IMR-90 (cell line): Measurements from ENCODE around the gene RAB25.

Experiments
- CTCF ChIP-seq: conservative IDR thresholded peaks from 2 replicates; pipeline ENCODE4 v1.5.1; 2012; ENCODE audit warnings: mild to moderate bottlenecking, low read depth, low read length, improper control_type of control experiment
- POLR2A ChIP-seq: IDR thresholded peaks from 2 replicates; pipeline ENCODE4 v1.6.1; 2012; ENCODE audit warnings: mild to moderate bottlenecking, low read depth, low read length

DNA sequence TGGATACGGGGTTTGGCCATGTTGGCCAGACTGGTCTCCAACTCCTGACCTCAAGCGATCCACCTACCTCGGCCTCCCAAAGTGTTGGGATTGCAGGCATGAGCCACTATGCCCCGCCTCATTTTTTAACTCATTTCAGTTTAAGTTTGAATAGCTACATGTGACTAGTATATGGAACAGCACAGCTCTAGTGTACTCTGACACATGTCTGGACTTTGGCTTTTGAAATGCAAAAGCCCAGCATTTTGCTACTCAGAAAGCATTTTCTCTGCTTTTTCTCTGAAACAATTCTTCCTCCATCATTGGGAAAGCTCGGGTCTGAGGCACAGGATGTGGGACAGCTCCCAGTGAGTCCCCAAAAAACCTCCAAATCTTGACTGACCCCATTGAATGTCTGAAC, 36.2 kb upstream of the RAB25 start:
- TF ChIP-seq CTCF (no peak), POLR2A (no peak)
